Right atrium auricular region (tissue), 2 donors: ENCODE data around the gene ABL2. TPM values are rescaled to one million over a fixed set of nuclear protein-coding genes. Genes with fewer than 3 reads are reported as not detected.

Experiments used
- DNase-seq: peaks from one replicate; pipeline ENCODE4 v3.0.0-alpha.2; 2019; ENCODE audit warnings: low spot score
- H3K27ac ChIP-seq, 2 donors: fragments of 200-600 bp; sonication (generic); 1 replicate in 1 of 2; 2 replicates in 1 of 2; pipeline ENCODE4 v1.5.1; 2016 to 2019
- H3K27me3 ChIP-seq, 2 donors: fragments of 200-600 bp; sonication (generic); one replicate each; pipeline versions ENCODE4 v1.5.1 to v1.6.0; 2017 to 2019
- H3K36me3 ChIP-seq: fragments of 200-600 bp; sonication (generic); one replicate; pipeline ENCODE4 v1.5.1; 2016
- H3K4me1 ChIP-seq, 2 donors: fragments of 200-600 bp; sonication (generic); one replicate each; pipeline versions ENCODE4 v1.5.1 to v1.6.0; 2017 to 2019
- H3K4me3 ChIP-seq, 2 donors: fragments of 200-600 bp; sonication (generic); 1 replicate in 1 of 2; 2 replicates in 1 of 2; pipeline ENCODE4 v1.5.1; 2017 to 2019; ENCODE audit warnings: mild to moderate bottlenecking in 1 of 2, moderate library complexity in 1 of 2
- H3K9me3 ChIP-seq, 2 donors: fragments of 200-600 bp; sonication (generic); one replicate each; pipeline ENCODE4 v1.5.1; 2019
- total RNA-seq, 2 donors: library from RNA; depleted of rRNA; stranded (reverse); fragments of >200 nt; gene quantifications; one replicate each; pipeline ENCODE4 v1.1.0, GENCODE V29; 2016
- TF ChIP-seq, protein P1 (sequence below), 2 donors: fragments of 200-600 bp; sonication (generic); IDR thresholded peaks; one replicate each; pipeline ENCODE4 v1.5.1; 2019; ENCODE audit warnings: antibody characterized with exemption in 2 of 2

Gene ABL2
- total RNA-seq, 2 donors from 2014 or later: 6.3 to 12.1 TPM

DNA sequence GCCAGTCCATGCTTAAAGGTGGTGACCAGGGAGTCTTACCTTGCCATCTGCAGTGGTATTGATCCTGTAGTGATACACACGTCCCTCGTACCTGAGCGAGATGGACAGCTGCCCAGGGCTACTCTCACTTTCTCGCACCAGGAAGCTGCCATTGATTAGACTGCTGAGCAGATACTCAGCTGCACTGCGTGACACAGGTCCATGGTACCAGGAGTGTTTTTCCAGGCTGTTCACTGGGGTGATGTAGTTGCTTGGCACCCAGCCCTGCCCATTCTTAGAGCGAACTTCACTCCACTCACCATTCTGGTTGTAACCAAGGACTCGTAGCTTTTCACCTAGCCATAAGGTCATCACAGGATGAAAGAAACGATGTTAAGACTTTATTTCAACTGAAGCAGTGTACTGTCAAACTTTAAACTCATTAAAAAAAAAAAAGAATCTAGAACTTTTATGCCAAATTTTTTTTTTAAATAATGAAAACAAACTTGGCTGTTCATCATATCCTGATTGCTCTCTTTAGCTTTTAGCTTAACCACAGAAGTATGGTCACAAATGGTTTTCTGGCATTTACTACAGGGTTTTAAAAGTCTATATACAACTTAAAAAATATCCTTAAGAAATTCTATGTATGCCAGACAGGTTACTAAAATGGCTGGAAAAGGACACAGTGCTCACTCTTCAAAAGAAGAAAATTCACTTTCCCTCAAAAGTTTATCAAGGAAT, 103.0 kb downstream of the ABL2 start:
- TF ChIP-seq, protein P1, sequence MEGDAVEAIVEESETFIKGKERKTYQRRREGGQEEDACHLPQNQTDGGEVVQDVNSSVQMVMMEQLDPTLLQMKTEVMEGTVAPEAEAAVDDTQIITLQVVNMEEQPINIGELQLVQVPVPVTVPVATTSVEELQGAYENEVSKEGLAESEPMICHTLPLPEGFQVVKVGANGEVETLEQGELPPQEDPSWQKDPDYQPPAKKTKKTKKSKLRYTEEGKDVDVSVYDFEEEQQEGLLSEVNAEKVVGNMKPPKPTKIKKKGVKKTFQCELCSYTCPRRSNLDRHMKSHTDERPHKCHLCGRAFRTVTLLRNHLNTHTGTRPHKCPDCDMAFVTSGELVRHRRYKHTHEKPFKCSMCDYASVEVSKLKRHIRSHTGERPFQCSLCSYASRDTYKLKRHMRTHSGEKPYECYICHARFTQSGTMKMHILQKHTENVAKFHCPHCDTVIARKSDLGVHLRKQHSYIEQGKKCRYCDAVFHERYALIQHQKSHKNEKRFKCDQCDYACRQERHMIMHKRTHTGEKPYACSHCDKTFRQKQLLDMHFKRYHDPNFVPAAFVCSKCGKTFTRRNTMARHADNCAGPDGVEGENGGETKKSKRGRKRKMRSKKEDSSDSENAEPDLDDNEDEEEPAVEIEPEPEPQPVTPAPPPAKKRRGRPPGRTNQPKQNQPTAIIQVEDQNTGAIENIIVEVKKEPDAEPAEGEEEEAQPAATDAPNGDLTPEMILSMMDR (IDR thresholded peaks at IDR 0.05): no peak
- no peaks in the 10 kb centered on the region for H3K9me3 ChIP-seq
- no peak for DNase-seq
- H3K27me3 ChIP-seq: no peaks in the 10 kb centered on the region
- peaks cover 5% of the 10 kb centered on the region for H3K36me3 ChIP-seq
- H3K4me1 ChIP-seq: peaks cover 0 to 19% of the 10 kb centered on the region in 2 donors
- peak overlapping the region in 1 of 2 donors; percentile 29 for H3K27ac ChIP-seq
- no peak overlapping the region for H3K4me3 ChIP-seq

DNA sequence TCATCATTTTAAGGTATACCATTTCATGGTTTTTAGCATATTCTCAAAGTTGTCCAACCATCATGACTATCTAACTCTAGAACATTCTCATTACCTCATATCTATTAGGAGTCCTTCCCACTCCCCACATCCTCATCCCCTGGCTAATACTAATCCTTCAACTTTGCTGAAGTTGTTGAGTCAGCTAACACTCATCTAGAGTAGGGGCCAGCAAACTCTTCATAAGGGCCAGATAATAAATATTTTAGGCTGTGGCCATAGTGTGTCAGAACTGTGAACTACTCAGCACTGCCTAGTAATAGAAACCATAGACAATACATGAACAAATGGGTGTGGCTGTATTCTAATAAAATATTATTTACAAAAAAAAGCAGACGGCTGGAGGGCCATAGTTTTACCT, 104.6 kb downstream of the ABL2 start:
- Histone ChIP-seq H3K36me3 (peaks cover under 1% of the 10 kb centered on the region), H3K9me3 (no peaks in the 10 kb centered on the region), H3K27me3 (no peaks in the 10 kb centered on the region), H3K4me3 (no peak overlapping the region), H3K4me1 (peaks cover 0 to 19% of the 10 kb centered on the region in 2 donors), H3K27ac (no peak overlapping the region)
- TF ChIP-seq, protein P1 (IDR thresholded peaks at IDR 0.05): no peak
- DNase-seq: no peak

DNA sequence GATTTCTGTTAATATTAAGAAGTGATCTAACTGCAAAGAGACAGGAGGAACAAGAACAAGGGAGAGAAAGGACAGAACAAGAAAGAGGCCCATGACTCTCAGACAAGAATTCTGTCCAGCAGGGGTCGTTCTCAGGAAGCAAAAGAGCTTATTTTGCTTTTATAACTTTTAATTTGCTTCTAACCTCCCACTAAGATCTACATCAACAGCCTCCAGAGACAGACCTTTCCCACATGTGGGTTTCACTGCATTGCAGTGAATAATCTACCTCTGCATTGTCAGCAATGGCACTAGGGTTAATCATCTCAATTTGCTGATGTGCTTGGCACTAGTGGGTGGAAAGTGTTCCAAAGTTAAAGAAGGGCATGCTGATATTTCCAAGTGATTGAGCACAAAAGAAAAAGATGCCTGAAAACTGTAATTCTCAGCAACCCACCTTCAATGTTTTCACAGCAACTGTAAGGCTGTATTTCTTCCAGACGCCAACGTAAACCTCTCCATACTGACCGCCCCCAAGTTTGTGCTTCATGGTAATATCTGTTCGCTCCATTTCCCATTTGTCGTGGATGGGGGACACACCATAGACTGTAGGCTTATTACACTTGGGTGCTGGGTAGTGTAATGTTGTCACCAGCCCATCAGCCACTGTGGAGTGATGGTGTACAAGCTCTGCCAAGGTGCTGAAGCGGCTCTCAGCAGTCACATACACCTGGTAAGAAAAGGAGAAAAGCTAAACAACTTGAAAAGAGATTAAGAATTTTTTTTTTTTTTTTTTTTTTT, 108.1 kb downstream of the ABL2 start:
- H3K27me3 ChIP-seq: no peaks in the 10 kb centered on the region
- DNase-seq: no peak
- TF ChIP-seq, protein P1 (IDR thresholded peaks at IDR 0.05): peak; percentile 39 to 71
- no peaks in the 10 kb centered on the region for H3K4me1 ChIP-seq
- no peak overlapping the region for H3K27ac ChIP-seq
- peaks cover 29% of the 10 kb centered on the region for H3K36me3 ChIP-seq
- H3K4me3 ChIP-seq: no peak overlapping the region
- H3K9me3 ChIP-seq: no peaks in the 10 kb centered on the region

DNA sequence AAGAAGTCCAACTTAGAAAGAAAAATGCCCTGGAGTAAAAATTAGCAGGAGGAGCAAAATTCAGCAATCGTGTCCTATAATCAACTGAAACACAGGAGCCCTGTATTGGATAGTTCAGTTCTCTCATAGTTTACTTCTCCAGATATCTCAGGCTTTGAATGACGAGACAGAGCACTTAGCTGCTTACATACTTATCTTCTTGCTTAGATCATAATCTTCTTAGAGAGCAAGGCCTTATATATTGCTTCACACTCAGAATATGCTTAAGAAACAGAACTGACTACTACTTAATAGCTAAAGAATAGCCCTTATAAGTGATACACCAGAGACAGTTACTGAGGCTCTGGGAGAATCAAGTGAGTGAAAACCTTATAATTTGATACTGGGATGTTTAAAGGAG, 108.7 kb downstream of the ABL2 start:
- DNase-seq: no peak
- Histone ChIP-seq H3K36me3 (peaks cover 34% of the 10 kb centered on the region), H3K9me3 (no peaks in the 10 kb centered on the region), H3K4me3 (no peak overlapping the region), H3K4me1 (no peaks in the 10 kb centered on the region), H3K27me3 (no peaks in the 10 kb centered on the region), H3K27ac (no peak overlapping the region)
- TF ChIP-seq, protein P1 (IDR thresholded peaks at IDR 0.05): no peak

DNA sequence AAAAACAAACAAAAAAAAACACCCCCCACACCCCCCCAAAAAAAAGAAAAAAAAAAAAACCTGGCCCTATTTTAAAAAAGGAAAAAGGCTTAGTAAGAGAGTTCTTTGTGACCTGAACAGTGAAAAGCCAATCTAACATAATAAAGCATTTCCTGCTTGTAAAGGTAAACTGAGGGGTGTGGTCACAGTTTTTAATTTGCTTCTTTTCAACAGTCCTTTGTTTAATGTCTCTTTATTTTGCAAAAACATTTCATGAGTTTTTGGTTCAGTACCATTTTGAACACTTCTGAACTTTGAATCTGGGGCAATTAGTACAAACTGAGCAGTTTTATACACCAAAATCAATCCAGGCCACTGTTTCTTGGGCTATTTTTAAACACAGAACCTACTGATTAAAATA, 110.0 kb downstream of the ABL2 start:
- Histone ChIP-seq H3K4me3 (no peak overlapping the region), H3K27ac (no peak overlapping the region), H3K9me3 (no peaks in the 10 kb centered on the region), H3K27me3 (no peaks in the 10 kb centered on the region), H3K4me1 (no peaks in the 10 kb centered on the region), H3K36me3 (peaks cover 39% of the 10 kb centered on the region)
- TF ChIP-seq, protein P1 (IDR thresholded peaks at IDR 0.05): no peak
- no peak for DNase-seq
